ENCODE data around the gene CRB2.

DNA sequence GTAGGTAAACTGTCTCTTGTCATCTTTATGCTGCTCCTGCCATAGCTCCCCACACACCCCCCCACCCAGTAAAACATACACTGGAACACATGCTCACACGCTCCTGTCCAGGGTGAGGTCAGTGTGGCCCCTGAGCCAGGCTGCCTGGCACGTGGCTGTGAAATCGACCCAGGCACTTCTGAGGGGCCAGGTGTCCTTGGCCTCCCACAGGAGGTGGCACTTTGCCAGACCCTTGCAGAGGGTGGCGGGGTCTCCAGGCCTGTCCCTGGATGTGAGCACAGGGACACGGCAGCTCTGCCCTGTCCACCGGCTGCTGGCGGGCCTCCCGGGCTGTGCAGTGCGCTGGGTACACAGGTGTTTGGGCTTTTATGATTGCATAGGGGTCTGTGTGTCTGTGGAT lies 10.0 kb upstream of the CRB2 start:
- TF ChIP-seq TOX (CRISPR knock-in tag; IDR thresholded peaks at IDR 0.05; ENCODE audit: borderline replicate concordance): no peak
- no peak for TF ChIP-seq OSR1 (CRISPR knock-in tag; IDR thresholded peaks at IDR 0.05)
- TF ChIP-seq ZNF70 (CRISPR knock-in tag; IDR thresholded peaks at IDR 0.05): no peak
- TF ChIP-seq BACH2 (CRISPR knock-in tag; IDR thresholded peaks at IDR 0.05; ENCODE audit: borderline replicate concordance): no peak
- TF ChIP-seq ARNTL (CRISPR knock-in tag; IDR thresholded peaks at IDR 0.05; ENCODE audit: borderline replicate concordance, low read depth): no peak
- no peak for TF ChIP-seq ZFP30 (CRISPR knock-in tag; IDR thresholded peaks at IDR 0.05)
- TF ChIP-seq, protein P1, sequence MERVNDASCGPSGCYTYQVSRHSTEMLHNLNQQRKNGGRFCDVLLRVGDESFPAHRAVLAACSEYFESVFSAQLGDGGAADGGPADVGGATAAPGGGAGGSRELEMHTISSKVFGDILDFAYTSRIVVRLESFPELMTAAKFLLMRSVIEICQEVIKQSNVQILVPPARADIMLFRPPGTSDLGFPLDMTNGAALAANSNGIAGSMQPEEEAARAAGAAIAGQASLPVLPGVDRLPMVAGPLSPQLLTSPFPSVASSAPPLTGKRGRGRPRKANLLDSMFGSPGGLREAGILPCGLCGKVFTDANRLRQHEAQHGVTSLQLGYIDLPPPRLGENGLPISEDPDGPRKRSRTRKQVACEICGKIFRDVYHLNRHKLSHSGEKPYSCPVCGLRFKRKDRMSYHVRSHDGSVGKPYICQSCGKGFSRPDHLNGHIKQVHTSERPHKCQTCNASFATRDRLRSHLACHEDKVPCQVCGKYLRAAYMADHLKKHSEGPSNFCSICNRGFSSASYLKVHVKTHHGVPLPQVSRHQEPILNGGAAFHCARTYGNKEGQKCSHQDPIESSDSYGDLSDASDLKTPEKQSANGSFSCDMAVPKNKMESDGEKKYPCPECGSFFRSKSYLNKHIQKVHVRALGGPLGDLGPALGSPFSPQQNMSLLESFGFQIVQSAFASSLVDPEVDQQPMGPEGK (CRISPR knock-in tag; IDR thresholded peaks at IDR 0.05; ENCODE audit: borderline replicate concordance): no peak
- TF ChIP-seq CSDC2 (CRISPR knock-in tag; IDR thresholded peaks at IDR 0.05): no peak
- TF ChIP-seq, protein P2, sequence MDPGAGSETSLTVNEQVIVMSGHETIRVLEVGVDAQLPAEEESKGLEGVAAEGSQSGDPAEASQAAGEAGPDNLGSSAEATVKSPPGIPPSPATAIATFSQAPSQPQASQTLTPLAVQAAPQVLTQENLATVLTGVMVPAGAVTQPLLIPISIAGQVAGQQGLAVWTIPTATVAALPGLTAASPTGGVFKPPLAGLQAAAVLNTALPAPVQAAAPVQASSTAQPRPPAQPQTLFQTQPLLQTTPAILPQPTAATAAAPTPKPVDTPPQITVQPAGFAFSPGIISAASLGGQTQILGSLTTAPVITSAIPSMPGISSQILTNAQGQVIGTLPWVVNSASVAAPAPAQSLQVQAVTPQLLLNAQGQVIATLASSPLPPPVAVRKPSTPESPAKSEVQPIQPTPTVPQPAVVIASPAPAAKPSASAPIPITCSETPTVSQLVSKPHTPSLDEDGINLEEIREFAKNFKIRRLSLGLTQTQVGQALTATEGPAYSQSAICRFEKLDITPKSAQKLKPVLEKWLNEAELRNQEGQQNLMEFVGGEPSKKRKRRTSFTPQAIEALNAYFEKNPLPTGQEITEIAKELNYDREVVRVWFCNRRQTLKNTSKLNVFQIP (CRISPR knock-in tag; IDR thresholded peaks at IDR 0.05; ENCODE audit: borderline replicate concordance, low read depth): no peak
- no peak for TF ChIP-seq ZNF565 (CRISPR knock-in tag; conservative IDR thresholded peaks at IDR 0.05; ENCODE audit: low read depth)
- no peak for TF ChIP-seq ISL1 (CRISPR knock-in tag; IDR thresholded peaks at IDR 0.05)
- TF ChIP-seq, protein P3, sequence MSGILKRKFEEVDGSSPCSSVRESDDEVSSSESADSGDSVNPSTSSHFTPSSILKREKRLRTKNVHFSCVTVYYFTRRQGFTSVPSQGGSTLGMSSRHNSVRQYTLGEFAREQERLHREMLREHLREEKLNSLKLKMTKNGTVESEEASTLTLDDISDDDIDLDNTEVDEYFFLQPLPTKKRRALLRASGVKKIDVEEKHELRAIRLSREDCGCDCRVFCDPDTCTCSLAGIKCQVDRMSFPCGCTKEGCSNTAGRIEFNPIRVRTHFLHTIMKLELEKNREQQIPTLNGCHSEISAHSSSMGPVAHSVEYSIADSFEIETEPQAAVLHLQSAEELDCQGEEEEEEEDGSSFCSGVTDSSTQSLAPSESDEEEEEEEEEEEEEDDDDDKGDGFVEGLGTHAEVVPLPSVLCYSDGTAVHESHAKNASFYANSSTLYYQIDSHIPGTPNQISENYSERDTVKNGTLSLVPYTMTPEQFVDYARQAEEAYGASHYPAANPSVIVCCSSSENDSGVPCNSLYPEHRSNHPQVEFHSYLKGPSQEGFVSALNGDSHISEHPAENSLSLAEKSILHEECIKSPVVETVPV (CRISPR knock-in tag; IDR thresholded peaks at IDR 0.05): no peak
